CD4-positive, alpha-beta T cell treated with Interleukin-17A for 1 hour (primary cell): ENCODE measurements around the gene CD22.
"Not testable (repeated sequence)": the region's sequence is repeated elsewhere in the genome, so short reads cannot be mapped to it uniquely, and the experiment has no call there.

ENCODE experiments used
- DNase-seq: peaks from one replicate; pipeline ENCODE4 v3.0.0-alpha.2; 2020

CD22 gene

GRCh38 chr19:35345671-35346111 is 16.7 kb downstream of the CD22 start:
- DNase-seq, result no peak

GRCh38 chr19:35346193-35347052 is 17.4 kb downstream of the CD22 start:
- DNase-seq, result peak; percentile 85

- peak; percentile 70 for DNase-seq
Observed at GRCh38 chr19:35347171-35347929, 18.4 kb downstream of the CD22 start, which contains the start of gene FFAR1. Gene FFAR1 (plus strand): TSS chr19:35347902. CDS start chr19:35351552, 3,650 bp downstream.

- DNase-seq, result no peak
Observed at GRCh38 chr19:35347930-35348298, 18.9 kb downstream of the CD22 start.

DNA sequence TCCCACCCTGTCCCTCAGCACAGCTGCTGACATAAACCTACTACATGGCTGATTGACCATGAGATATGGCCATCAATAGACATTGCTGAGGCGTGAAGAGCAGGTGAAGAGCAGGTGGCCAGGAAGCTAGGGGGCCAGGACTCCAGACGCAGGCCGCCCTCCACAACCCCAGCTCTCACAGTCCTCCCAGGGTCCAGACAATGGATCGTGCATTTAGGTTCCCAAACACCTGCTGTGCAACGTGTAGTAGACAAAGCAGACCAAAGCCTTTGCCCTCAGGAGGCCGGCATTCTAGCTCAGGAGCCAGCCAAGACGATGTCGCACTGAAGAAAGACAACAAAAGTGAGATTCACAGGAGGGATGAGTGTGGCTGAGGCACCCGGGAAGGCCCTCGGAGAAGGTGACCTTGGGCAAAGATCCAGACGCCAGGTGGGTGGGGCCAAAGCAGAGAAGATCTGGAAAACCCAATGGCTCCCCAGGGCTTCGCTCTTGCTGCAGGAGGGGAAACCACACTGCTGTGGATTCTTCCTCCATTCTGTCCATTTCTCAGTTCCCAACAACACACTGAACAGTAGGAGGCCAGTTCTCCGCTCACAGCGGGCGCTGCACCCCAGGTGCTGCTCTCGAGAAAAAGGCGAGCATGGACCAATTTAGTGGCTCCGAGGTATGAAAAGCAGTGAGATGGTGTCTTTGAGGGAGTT is 20.1 kb downstream of the CD22 start:
- DNase-seq, result no peak

DNA sequence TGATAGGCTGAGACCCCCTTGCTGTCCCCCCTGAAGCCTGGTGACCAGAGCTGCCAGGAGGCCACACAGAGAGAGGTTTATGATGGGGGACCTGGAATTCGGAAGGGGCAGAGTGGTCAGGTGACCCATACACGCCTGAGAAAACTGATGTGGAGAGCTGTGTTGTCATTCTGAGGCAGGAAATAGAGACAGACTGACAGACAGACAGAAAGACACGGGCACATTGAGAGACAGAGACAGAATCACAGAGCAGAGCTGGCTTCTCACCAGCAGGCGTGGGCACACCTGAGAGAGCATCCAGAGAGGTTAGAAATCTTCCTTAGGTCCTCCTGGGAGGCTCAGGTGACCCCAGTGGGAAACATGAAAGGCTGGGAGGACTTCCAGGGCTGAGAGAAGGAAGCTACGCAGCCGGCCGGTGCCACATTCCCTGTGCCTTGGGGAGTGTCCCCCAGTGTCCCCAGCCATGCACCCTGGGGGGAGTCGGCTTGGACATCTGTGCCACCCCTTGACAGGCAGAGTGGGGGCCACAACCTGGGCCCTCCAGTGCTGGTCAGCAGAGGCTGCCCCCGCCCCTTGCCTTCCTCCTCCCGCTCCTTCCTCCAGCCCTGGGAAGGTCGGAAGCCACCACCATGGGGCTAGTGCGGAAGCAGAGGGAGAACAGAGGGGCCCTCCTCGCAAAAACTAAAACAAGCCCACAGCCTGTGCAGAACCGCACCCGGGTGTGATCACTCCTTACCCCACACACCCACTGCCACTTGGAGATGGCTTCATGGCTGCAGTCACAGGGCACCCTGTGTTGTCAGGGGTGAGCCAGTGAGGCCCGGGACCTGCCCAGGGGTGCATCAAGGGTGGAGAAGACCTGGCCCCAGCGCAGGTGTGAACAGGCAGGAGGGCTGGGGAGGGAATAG is 20.9 kb downstream of the CD22 start:
- DNase-seq, result no peak

DNA sequence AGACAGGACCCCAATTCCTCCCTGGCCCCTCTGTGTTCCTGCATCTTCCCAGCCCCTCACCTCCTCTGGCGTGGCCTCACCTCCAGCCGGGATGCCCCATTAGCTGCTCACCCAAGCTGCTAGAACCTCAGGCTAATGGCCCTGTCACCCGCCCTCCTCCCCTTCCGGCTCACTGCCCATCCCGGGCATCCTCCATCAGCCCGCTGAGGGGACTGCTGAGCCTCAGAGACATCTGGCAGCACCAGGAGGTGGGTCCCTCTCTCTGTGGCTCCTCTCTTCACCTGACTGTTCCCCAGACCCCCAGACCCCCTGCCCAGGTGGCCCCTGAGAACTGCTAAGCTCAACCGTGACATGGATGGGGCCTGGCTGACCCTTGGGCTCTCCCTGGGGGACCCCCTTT is 21.6 kb downstream of the CD22 start:
- no peak for DNase-seq

GRCh38 chr19:35351411-35352176 is 22.6 kb downstream of the CD22 start:
- DNase-seq, result no peak

DNA sequence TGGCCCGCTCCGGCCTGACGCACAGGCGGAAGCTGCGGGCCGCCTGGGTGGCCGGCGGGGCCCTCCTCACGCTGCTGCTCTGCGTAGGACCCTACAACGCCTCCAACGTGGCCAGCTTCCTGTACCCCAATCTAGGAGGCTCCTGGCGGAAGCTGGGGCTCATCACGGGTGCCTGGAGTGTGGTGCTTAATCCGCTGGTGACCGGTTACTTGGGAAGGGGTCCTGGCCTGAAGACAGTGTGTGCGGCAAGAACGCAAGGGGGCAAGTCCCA is 23.1 kb downstream of the CD22 start:
- DNase-seq, result no peak

- peak; percentile 78 for DNase-seq
Observed at GRCh38 chr19:35352448-35353304, 23.7 kb downstream of the CD22 start.

GRCh38 chr19:35353635-35354034 is 24.6 kb downstream of the CD22 start:
- DNase-seq, result no peak

DNA sequence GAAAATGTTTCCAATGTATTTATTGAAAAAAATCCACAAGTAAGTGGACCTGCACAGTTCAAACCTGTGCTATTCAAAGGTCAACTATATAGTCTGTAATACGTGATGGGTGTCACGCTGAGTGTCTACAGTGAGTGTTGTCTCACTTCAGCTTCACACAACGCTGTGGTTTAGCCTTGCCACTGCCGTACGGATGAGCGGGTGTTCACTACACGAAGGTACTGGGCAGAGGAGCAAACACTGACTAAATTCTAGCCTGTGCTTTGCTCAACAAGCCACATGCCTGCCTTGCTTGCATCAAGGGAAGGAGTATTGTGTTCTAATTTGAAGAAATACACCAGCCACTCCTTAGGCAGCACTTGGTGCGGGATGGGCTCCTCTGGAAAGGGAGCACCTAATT is 25.9 kb downstream of the CD22 start:
- no peak for DNase-seq

DNA sequence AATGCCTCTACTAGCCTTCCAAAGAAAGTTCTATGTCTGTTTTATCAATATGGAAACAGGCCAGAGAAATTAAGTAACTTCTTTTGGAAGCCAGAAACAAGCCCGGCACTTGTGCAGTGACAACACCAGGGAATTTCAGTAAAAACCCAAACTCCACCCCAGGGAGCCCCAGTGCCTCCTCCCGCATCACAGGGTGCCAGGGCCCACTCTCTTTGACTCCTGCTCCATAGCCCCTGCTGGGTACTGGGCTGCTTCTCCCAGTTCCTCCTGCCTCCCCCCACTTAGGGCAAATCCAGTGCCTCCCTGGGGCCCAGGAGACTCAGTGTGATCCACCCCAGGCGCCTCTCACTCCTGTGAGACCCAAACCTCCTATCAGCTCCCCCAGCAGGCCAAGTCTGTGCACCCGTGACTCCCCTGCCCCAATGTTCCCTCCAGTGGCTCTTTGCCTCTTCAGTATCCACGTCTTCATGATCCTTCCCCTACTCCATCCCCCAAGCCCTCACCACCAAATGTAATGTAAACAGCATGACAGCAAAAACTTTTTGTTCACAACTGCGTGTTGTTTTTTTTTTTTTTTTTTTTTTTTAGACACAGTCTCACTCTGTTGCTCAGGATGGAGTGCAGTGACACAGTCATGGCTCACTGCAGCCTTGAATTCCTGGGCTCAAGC is 26.9 kb downstream of the CD22 start:
- no peak for DNase-seq

GRCh38 chr19:35357867-35358573 is 29.0 kb downstream of the CD22 start, which contains the start of gene FFAR3:
Gene FFAR3 (plus strand): TSS chr19:35358460. CDS start chr19:35358891, 431 bp downstream.
- peak; percentile 17 for DNase-seq

DNA sequence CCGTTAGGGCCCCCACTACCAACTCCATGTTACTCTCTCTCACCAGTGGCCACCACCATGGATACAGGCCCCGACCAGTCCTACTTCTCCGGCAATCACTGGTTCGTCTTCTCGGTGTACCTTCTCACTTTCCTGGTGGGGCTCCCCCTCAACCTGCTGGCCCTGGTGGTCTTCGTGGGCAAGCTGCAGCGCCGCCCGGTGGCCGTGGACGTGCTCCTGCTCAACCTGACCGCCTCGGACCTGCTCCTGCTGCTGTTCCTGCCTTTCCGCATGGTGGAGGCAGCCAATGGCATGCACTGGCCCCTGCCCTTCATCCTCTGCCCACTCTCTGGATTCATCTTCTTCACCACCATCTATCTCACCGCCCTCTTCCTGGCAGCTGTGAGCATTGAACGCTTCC is 29.8 kb downstream of the CD22 start:
- DNase-seq, result not testable (repeated sequence)

- not testable (repeated sequence) for DNase-seq
Observed at GRCh38 chr19:35359395-35359794, 30.4 kb downstream of the CD22 start.

DNA sequence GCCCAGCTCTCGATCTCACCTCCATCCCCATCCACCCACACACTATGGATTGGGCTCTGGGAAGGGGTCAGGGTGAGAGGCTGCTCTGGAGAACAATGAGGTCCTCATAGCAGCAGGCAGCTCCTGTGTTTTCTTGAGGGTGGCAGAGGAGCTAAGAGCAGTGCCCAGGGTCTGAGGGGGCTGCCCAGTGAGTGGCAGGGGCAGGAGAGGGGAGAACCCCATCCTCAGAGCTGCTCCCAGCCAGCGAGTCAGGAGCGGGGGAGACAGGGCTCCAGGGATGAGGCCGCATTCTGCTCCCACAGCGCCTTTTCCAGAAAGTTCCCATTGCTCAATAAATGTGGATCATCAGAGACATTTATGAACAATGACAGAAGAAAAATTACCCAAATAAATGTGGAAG is 31.1 kb downstream of the CD22 start:
- not testable (repeated sequence) for DNase-seq

DNA sequence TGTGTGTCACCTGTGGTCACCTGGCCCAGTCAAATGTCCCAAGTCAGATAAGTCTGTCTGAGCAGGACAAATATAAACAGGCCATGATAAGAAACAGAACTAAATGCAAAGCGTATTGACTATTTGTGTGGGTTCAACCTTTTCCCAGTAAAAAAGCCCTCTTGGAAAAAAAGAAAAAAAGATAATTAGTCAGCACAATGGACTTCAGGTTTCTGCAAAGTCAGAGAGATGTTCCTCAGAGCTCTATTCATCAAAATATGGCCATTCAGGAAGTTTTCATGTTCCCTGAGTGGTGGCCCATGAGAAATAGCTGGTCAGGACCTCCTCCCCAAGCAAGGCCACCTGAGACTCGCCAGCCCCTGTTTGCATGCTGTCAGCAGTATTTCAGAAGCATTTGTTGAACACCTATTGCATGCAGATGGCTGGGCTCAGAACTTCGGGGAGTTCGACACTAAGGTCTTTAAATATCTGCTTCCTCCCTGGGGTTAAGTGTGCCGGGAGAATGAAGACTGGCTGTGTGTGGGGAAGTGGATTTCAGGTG is 32.0 kb downstream of the CD22 start:
- no peak for DNase-seq
